ENCODE results near the gene MRGPRG.

MRGPRG gene

GRCh38 chr11:3225159-3225758 is 6.6 kb upstream of the MRGPRG start:
- no peak for DNase-seq

GRCh38 chr11:3224401-3225057 is 5.9 kb upstream of the MRGPRG start:
- no peak for DNase-seq

- no peak for DNase-seq
Observed at GRCh38 chr11:3223932-3224381, 5.3 kb upstream of the MRGPRG start.

GRCh38 chr11:3222941-3223915 is 4.6 kb upstream of the MRGPRG start:
- DNase-seq: no peak

GRCh38 chr11:3222003-3222855 is 3.6 kb upstream of the MRGPRG start:
- no peak for DNase-seq

GRCh38 chr11:3221408-3222002 is 2.9 kb upstream of the MRGPRG start:
- no peak for DNase-seq

- DNase-seq: no peak
Observed at GRCh38 chr11:3220521-3221407, 2.2 kb upstream of the MRGPRG start.

GRCh38 chr11:3220101-3220500 is 1.5 kb upstream of the MRGPRG start:
- DNase-seq: no peak

- no peak for DNase-seq
Observed at GRCh38 chr11:3219281-3219892, 774 bp upstream of the MRGPRG start.

GRCh38 chr11:3217818-3218482 is 663 bp downstream of the MRGPRG start:
- DNase-seq: no peak

GRCh38 chr11:3216027-3216525 is 2.5 kb downstream of the MRGPRG start:
- DNase-seq: no peak

GRCh38 chr11:3215346-3216026 is 3.1 kb downstream of the MRGPRG start:
- no peak for DNase-seq

GRCh38 chr11:3214420-3214699 is 4.3 kb downstream of the MRGPRG start:
- no peak for DNase-seq

GRCh38 chr11:3213659-3214419 is 4.8 kb downstream of the MRGPRG start:
- no peak for DNase-seq

GRCh38 chr11:3208272-3208671 is 10.3 kb downstream of the MRGPRG start:
- no peak for DNase-seq

- DNase-seq: no peak
Observed at GRCh38 chr11:3207526-3208189, 11.0 kb downstream of the MRGPRG start.

GRCh38 chr11:3206922-3207204 is 11.8 kb downstream of the MRGPRG start:
- no peak for DNase-seq

GRCh38 chr11:3206156-3206921 is 12.3 kb downstream of the MRGPRG start:
- DNase-seq: no peak
